ENCODE results near the gene ZC3H12D. TPM values are rescaled to one million over a fixed set of nuclear protein-coding genes. Genes with fewer than 3 reads are reported as not detected.

The ZC3H12D gene
- polyA plus RNA-seq, 1 of the 3 experiments (the other 2 are of a cell fraction) = 0.03 TPM

DNA sequence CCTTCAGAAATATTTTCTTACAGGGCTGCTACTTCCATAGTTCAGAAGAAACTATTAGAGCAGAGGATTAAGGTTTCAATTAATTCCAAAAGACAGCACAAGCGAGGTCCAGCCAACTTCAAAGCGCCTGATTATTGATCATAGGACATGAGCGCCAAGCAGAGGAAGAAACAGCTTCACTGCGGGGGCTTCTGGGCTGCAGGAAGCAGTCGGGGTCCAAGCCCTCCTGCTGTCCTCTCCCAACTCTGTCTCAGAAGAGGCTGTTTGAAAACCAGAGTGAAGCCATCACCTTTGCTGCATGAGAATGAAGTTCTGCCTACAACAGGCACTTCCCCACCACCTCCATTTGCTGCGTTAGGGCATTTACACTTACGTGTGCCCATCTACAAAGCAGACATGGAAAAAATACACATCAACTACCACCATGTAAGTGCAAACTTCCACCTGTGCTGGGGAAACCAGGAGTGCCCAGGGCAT lies 60.8 kb downstream of the ZC3H12D start:
- Histone ChIP-seq H4K20me1 (ENCODE audit: insufficient read depth) (no peaks in the 10 kb centered on the region), H3K9ac (no peak overlapping the region), H3K36me3 (replicated peaks in 1 of 2; ENCODE audit: control insufficient read depth in 1 of 2, insufficient read depth in 2 of 2, low read length in 1 of 2) (no peaks in the 10 kb centered on the region), H2AFZ (ENCODE audit: low read depth) (peak overlapping the region; percentile 41; the same call in 1 of the 2 replicates), H3K27me3 (ENCODE audit: insufficient read depth) (no peaks in the 10 kb centered on the region), H3K4me3 (ENCODE audit: low read depth in 2 of 2, low read length in 1 of 2) (no peak overlapping the region), H3K27ac (ENCODE audit: low read depth in 2 of 2, low read length in 1 of 2) (no peak overlapping the region), H3K4me2 (no peak overlapping the region), H3K79me2 (ENCODE audit: insufficient read depth) (no peaks in the 10 kb centered on the region), H3K9me2 (no peaks in the 10 kb centered on the region), H3K4me1 (ENCODE audit: control insufficient read depth in 1 of 2, insufficient read depth in 2 of 2, low read depth in 1 of 2, low read length in 1 of 2) (no peaks in the 10 kb centered on the region), H3F3A (replicated peaks; ENCODE audit: insufficient read depth) (no peaks in the 10 kb centered on the region), H3K9me3 (no peaks in the 10 kb centered on the region)
- POLR2A ChIA-PET = interaction anchor here (0.6 kb wide), 1 partner anchor 378 kb away, joined by 3 read pairs; no protein-coding TSS in a partner anchor
- 90% methylated on average over 6 of the region's 7 CpGs for WGBS (ENCODE audit: low lambda C conversion rate)
- CTCF ChIA-PET = interaction anchor here (2.8 to 6.1 kb wide), 2 partner anchors 8 to 341 kb away, joined by 12 to 41 read pairs; no protein-coding TSS in a partner anchor
- no peak for DNase-seq
- TF ChIP-seq CHD2 (IDR thresholded peaks at IDR 0.05; ENCODE audit: low read length, partially characterized antibody) (no peak), MXI1 (IDR thresholded peaks at IDR 0.05; ENCODE audit: low read depth, low read length) (no peak), RCOR1 (IDR thresholded peaks at IDR 0.05; ENCODE audit: low read length) (no peak), ELF1 (IDR thresholded peaks at IDR 0.05) (no peak), SMC3 (IDR thresholded peaks at IDR 0.05; ENCODE audit: low read depth, low read length) (no peak), EP300 (IDR thresholded peaks at IDR 0.05; ENCODE audit: borderline replicate concordance in 1 of 2, low read depth in 1 of 2, low read length in 1 of 2) (no peak), FOSL2 (IDR thresholded peaks at IDR 0.05; ENCODE audit: borderline replicate concordance, low read depth) (no peak), TEAD4 (IDR thresholded peaks at IDR 0.05; ENCODE audit: borderline replicate concordance, insufficient read depth) (no peak), RXRA (IDR thresholded peaks at IDR 0.05; ENCODE audit: borderline replicate concordance, low read depth) (no peak), PBX3 (IDR thresholded peaks at IDR 0.05) (no peak), ZBTB33 (IDR thresholded peaks at IDR 0.05; ENCODE audit: borderline replicate concordance, low read depth) (no peak), REST (IDR thresholded peaks at IDR 0.05; ENCODE audit: low read depth, low read length) (no peak), YY1 (IDR thresholded peaks at IDR 0.05; ENCODE audit: low read depth) (no peak), CTCF (IDR thresholded peaks at IDR 0.05) (no peak), FOXM1 (IDR thresholded peaks at IDR 0.05; ENCODE audit: low read depth) (no peak), EZH2phosphoT487 (IDR thresholded peaks at IDR 0.05; ENCODE audit: borderline replicate concordance, low read depth) (no peak), MEF2A (IDR thresholded peaks at IDR 0.05; ENCODE audit: borderline replicate concordance, low read depth) (no peak)
- TF ChIP-seq, protein P1, sequence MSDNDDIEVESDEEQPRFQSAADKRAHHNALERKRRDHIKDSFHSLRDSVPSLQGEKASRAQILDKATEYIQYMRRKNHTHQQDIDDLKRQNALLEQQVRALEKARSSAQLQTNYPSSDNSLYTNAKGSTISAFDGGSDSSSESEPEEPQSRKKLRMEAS (IDR thresholded peaks at IDR 0.05; ENCODE audit: low read depth) = no peak
- TF ChIP-seq, protein P2, sequence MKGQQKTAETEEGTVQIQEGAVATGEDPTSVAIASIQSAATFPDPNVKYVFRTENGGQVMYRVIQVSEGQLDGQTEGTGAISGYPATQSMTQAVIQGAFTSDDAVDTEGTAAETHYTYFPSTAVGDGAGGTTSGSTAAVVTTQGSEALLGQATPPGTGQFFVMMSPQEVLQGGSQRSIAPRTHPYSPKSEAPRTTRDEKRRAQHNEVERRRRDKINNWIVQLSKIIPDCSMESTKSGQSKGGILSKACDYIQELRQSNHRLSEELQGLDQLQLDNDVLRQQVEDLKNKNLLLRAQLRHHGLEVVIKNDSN (IDR thresholded peaks at IDR 0.05; ENCODE audit: borderline replicate concordance, low read depth) = no peak
